Caco-2 (cell line): ENCODE results near the gene TTC9C. TPM values are rescaled to one million over a fixed set of nuclear protein-coding genes. Genes with fewer than 3 reads are reported as not detected.

Experiments
- BruUV-seq: library from RNA; stranded (reverse); fragments of 400-500 nt; replicated peaks from 2 replicates; lab custom pipeline; 2021; lab: Mats Ljungman, UMichigan
- CTCF ChIA-PET: fragments of 300-600 bp; sonication (Branson Sonifier 250); formaldehyde crosslinking; loops from one replicate; lab custom pipeline; 2022; ENCODE audit warnings: antibody characterized with exemption; lab: Charles Lee
- POLR2A ChIA-PET: fragments of 300-600 bp; sonication (Branson Sonifier 250); formaldehyde crosslinking; loops from one replicate; lab custom pipeline; 2022; ENCODE audit warnings: antibody characterized with exemption; lab: Charles Lee
- DNase-seq, 2 experiments: peaks; one replicate each; pipeline versions ENCODE4 v3.0.0 to v3.0.0-alpha.2; 2020 to 2022
- H3K27me3 ChIP-seq: replicated peaks from 2 replicates; pipeline ENCODE4 v1.6.0; 2011; ENCODE audit warnings: low read length; ENCODE audit not compliant: control insufficient read depth, insufficient read depth
- H3K36me3 ChIP-seq: 2 replicates; pipeline ENCODE4 v1.5.1; 2011; ENCODE audit warnings: low read length; ENCODE audit not compliant: control insufficient read depth, insufficient read depth
- H3K4me1 ChIP-seq: fragments of 250-450 bp; sonication (Bioruptor Pico); 2 replicates; pipeline ENCODE4 v1.5.1; 2020; ENCODE audit warnings: mild to moderate bottlenecking
- H3K4me3 ChIP-seq: 2 replicates; pipeline ENCODE4 v1.5.1; 2011; ENCODE audit warnings: low read depth, mild to moderate bottlenecking, control low read depth, low read length
- H3K9me3 ChIP-seq: fragments of 250-450 bp; sonication (Bioruptor Pico); 2 replicates; pipeline ENCODE4 v1.5.1; 2020; ENCODE audit warnings: mild to moderate bottlenecking, moderate library complexity
- H3K27ac Mint-ChIP-seq: one replicate; pipeline ENCODE4 v1.8.0; 2022; ENCODE audit warnings: mixed read lengths; ENCODE audit not compliant: unreplicated experiment
- H3K27me3 Mint-ChIP-seq: one replicate; pipeline ENCODE4 v1.8.0; 2022; ENCODE audit warnings: mixed read lengths; ENCODE audit not compliant: insufficient read depth, unreplicated experiment
- H3K36me3 Mint-ChIP-seq: one replicate; pipeline ENCODE4 v1.8.0; 2022; ENCODE audit warnings: mild to moderate bottlenecking, mixed read lengths; ENCODE audit not compliant: insufficient read depth, unreplicated experiment
- H3K4me1 Mint-ChIP-seq: one replicate; pipeline ENCODE4 v1.8.0; 2022; ENCODE audit warnings: low read depth, mixed read lengths; ENCODE audit not compliant: unreplicated experiment
- H3K4me3 Mint-ChIP-seq: one replicate; pipeline ENCODE4 v1.8.0; 2022; ENCODE audit warnings: mild to moderate bottlenecking, moderate library complexity, mixed read lengths; ENCODE audit not compliant: unreplicated experiment
- H3K9me3 Mint-ChIP-seq: one replicate; pipeline ENCODE4 v1.8.0; 2022; ENCODE audit warnings: mixed read lengths; ENCODE audit not compliant: unreplicated experiment
- CTCF ChIP-seq, 2 experiments: fragments of 200-600 bp in 1 of 2; IDR thresholded peaks; 1 replicate in 1 of 2; 2 replicates in 1 of 2; pipeline versions ENCODE4 v1.5.1 to v1.8.0; 2011 to 2022; ENCODE audit warnings: antibody characterized with exemption in 1 of 2, control low read depth in 1 of 2, inconsistent platforms in 1 of 2, low read depth in 1 of 2, low read length in 1 of 2, mild to moderate bottlenecking in 1 of 2, moderate library complexity in 1 of 2; ENCODE audit not compliant: insufficient read depth in 1 of 2, severe bottlenecking in 1 of 2, unreplicated experiment in 1 of 2
- intact Hi-C: fragments of 100-400 bp; cut with micrococcal nuclease; formaldehyde crosslinking; loops from one replicate; pipeline ENCODE4 v1.10.0; 2022; ENCODE audit not compliant: unreplicated experiment
- total RNA-seq: library from RNA; stranded (reverse); gene quantifications from 2 replicates; pipeline ENCODE4 v1.2.3, GENCODE V29; 2022

Gene TTC9C
- total RNA-seq, 1 experiment from 2014 or later = 53.6 TPM

- H3K9me3 Mint-ChIP-seq = no peaks in the 10 kb centered on the region
- no peak for DNase-seq
- H3K27ac Mint-ChIP-seq = no peak overlapping the region
- no peaks in the 10 kb centered on the region for H3K27me3 Mint-ChIP-seq
- POLR2A ChIA-PET = no interaction called here
- BruUV-seq = no TSS peak
- H3K4me1 Mint-ChIP-seq = peaks cover 36% of the 10 kb centered on the region
- Histone ChIP-seq H3K4me3 (no peak overlapping the region), H3K27me3 (no peaks in the 10 kb centered on the region), H3K36me3 (peaks cover 21% of the 10 kb centered on the region), H3K4me1 (peaks cover 21% of the 10 kb centered on the region), H3K9me3 (no peaks in the 10 kb centered on the region)
- no peak for TF ChIP-seq CTCF (IDR thresholded peaks at IDR 0.05; ENCODE audit: insufficient read depth in 1 of 2, low read depth in 1 of 2, low read length in 1 of 2, severe bottlenecking in 1 of 2, unreplicated experiment in 1 of 2)
- peaks cover 100% of the 10 kb centered on the region for H3K36me3 Mint-ChIP-seq
- no peak overlapping the region for H3K4me3 Mint-ChIP-seq
- intact Hi-C loops = no loop called here
- CTCF ChIA-PET = no interaction called here
Measured at GRCh38 chr11:62716206-62716605, 12.1 kb upstream of the TTC9C start.

- ChIA-PET POLR2A (no interaction called here), CTCF (no interaction called here)
- H3K27ac Mint-ChIP-seq = no peak overlapping the region
- H3K4me3 ChIP-seq = no peak overlapping the region
- H3K36me3 ChIP-seq = peaks cover 21% of the 10 kb centered on the region
- H3K4me3 Mint-ChIP-seq = no peak overlapping the region
- no peaks in the 10 kb centered on the region for H3K27me3 ChIP-seq
- peaks cover 100% of the 10 kb centered on the region for H3K36me3 Mint-ChIP-seq
- no peaks in the 10 kb centered on the region for H3K9me3 ChIP-seq
- TF ChIP-seq CTCF (IDR thresholded peaks at IDR 0.05; ENCODE audit: insufficient read depth in 1 of 2, low read depth in 1 of 2, low read length in 1 of 2, severe bottlenecking in 1 of 2, unreplicated experiment in 1 of 2) = no peak
- H3K4me1 ChIP-seq = peaks cover 24% of the 10 kb centered on the region
- no TSS peak for BruUV-seq
- H3K4me1 Mint-ChIP-seq = peaks cover 39% of the 10 kb centered on the region
- no peaks in the 10 kb centered on the region for H3K9me3 Mint-ChIP-seq
- intact Hi-C loops = no loop called here
- no peak for DNase-seq
- no peaks in the 10 kb centered on the region for H3K27me3 Mint-ChIP-seq
Measured at GRCh38 chr11:62716816-62717215, 11.5 kb upstream of the TTC9C start.

GRCh38 chr11:62719302-62719978 is 8.8 kb upstream of the TTC9C start:
- intact Hi-C loops = no loop called here
- H3K4me3 Mint-ChIP-seq = no peak overlapping the region
- CTCF ChIA-PET = no interaction called here
- peaks cover 21% of the 10 kb centered on the region for H3K36me3 ChIP-seq
- peaks cover 15% of the 10 kb centered on the region; the same call in 1 of the 2 replicates for H3K4me1 ChIP-seq
- no peak overlapping the region for H3K27ac Mint-ChIP-seq
- no peaks in the 10 kb centered on the region for H3K9me3 Mint-ChIP-seq
- H3K27me3 ChIP-seq = no peaks in the 10 kb centered on the region
- no peaks in the 10 kb centered on the region for H3K27me3 Mint-ChIP-seq
- TF ChIP-seq CTCF (IDR thresholded peaks at IDR 0.05; ENCODE audit: insufficient read depth in 1 of 2, low read depth in 1 of 2, low read length in 1 of 2, severe bottlenecking in 1 of 2, unreplicated experiment in 1 of 2) = no peak
- POLR2A ChIA-PET = interaction anchor here (0.8 kb wide), 1 partner anchor 39 kb away, joined by 5 read pairs; no protein-coding TSS in a partner anchor
- no peaks in the 10 kb centered on the region for H3K9me3 ChIP-seq
- H3K4me1 Mint-ChIP-seq = peaks cover 42% of the 10 kb centered on the region
- no peak for DNase-seq
- H3K4me3 ChIP-seq = no peak overlapping the region
- no TSS peak for BruUV-seq
- H3K36me3 Mint-ChIP-seq = peaks cover 100% of the 10 kb centered on the region
